ENCODE results near the gene PIGZ. TPM values are rescaled to one million over a fixed set of nuclear protein-coding genes. Genes with fewer than 3 reads are reported as not detected.

PIGZ gene
- total and polyA plus RNA-seq, 4 donors: 1.4 to 5.5 (median 2.2) TPM

DNA sequence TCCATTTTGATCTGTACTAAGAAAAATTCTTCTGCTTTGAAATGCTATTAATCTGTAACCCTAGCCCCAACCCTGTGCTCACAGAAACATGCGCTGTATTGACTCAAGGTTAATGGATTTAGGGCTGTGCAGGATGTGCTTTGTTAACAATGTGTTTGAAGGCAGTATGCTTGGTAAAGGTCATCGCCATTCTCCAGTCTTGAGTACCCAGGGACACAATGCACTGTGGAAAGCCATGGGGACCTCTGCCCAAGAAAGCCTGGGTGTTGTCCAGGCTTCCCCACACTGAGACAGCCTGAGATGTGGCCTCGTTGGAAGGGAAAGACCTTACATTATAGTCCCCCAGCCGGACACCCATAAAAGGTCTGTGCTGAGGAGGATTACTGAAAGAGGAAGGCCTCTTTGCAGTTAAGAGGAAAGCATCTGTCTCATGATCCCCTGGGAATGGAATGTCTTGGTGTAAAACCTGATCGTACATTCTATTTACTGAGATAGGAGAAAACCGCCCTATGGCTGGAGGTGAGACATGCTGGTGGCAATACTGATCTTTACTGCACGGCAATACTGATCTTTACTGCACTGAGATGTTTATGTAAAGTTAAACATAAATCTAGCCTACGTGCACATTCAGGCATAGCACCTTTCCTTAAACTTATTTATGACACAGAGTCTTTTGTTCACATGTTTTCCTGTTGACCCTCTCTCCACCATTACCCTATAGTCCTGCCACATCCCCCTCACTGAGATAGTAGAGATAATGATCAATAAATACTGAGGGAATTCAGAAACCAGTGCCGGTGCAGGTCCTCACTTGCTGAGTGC, 6.3 kb downstream of the PIGZ start:
- WGBS, 2 donors: 79 to 84% methylated on average over 9 of the region's 9 CpGs
- H3K27ac ChIP-seq (ENCODE audit: low read depth in 1 of 2, low read length in 1 of 2): no peak overlapping the region
- DNase-seq (peak in 1 of 3 donors; percentile 10), ATAC-seq (ENCODE audit: insufficient read depth, low FRiP score) (no peak)
- no peak overlapping the region for H3K9ac ChIP-seq (ENCODE audit: insufficient read depth in 1 of 2, low read length in 2 of 2)
- no peak overlapping the region for H3K4me3 ChIP-seq
- peaks cover 0 to 27% (median 27%) of the 10 kb centered on the region in 3 donors for H3K27me3 ChIP-seq (ENCODE audit: control insufficient read depth in 3 of 3, insufficient read depth in 3 of 3, low read length in 2 of 3)
- no peaks in the 10 kb centered on the region for H3K9me3 ChIP-seq (ENCODE audit: control insufficient read depth in 4 of 4, insufficient read depth in 3 of 4, low read length in 3 of 4)
- H3K36me3 ChIP-seq (ENCODE audit: control insufficient read depth in 4 of 4, insufficient read depth in 4 of 4, low read length in 4 of 4): peaks cover 0 to 5% (median 0%) of the 10 kb centered on the region in 4 donors
- H3K4me1 ChIP-seq (ENCODE audit: control insufficient read depth in 5 of 5, insufficient read depth in 5 of 5, low read length in 5 of 5): peaks cover 0 to 10% (median 2%) of the 10 kb centered on the region in 5 donors
- TF ChIP-seq, protein P1, sequence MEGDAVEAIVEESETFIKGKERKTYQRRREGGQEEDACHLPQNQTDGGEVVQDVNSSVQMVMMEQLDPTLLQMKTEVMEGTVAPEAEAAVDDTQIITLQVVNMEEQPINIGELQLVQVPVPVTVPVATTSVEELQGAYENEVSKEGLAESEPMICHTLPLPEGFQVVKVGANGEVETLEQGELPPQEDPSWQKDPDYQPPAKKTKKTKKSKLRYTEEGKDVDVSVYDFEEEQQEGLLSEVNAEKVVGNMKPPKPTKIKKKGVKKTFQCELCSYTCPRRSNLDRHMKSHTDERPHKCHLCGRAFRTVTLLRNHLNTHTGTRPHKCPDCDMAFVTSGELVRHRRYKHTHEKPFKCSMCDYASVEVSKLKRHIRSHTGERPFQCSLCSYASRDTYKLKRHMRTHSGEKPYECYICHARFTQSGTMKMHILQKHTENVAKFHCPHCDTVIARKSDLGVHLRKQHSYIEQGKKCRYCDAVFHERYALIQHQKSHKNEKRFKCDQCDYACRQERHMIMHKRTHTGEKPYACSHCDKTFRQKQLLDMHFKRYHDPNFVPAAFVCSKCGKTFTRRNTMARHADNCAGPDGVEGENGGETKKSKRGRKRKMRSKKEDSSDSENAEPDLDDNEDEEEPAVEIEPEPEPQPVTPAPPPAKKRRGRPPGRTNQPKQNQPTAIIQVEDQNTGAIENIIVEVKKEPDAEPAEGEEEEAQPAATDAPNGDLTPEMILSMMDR (IDR thresholded peaks at IDR 0.05; ENCODE audit: control extremely low read depth, extremely low read depth): no peak

DNA sequence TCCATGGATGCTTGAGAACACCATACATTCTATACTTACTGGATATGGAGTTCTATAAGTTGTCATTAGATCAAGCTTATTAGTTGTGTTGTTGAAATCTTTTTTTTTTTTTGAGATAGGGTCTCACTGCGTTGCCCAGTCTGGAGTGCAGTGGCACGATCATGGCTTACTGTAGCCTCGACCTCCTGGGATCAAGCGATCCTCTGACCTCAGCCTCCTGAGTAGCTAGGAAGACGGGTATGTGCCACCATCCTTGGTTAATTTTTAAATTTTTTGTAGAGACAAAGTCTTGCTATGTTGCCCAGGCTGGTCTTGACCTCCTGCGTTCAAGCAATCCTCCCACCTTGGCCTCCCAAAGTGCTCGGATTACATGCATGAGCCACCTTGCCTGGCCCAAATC, 13.8 kb downstream of the PIGZ start:
- Histone ChIP-seq H3K27me3 (ENCODE audit: control insufficient read depth in 3 of 3, insufficient read depth in 3 of 3, low read length in 2 of 3) (no peaks in the 10 kb centered on the region), H3K27ac (ENCODE audit: low read depth in 1 of 2, low read length in 1 of 2) (no peak overlapping the region), H3K36me3 (ENCODE audit: control insufficient read depth in 4 of 4, insufficient read depth in 4 of 4, low read length in 4 of 4) (no peaks in the 10 kb centered on the region), H3K4me1 (ENCODE audit: control insufficient read depth in 5 of 5, insufficient read depth in 5 of 5, low read length in 5 of 5) (no peaks in the 10 kb centered on the region), H3K9ac (ENCODE audit: insufficient read depth in 1 of 2, low read length in 2 of 2) (no peak overlapping the region), H3K9me3 (ENCODE audit: control insufficient read depth in 4 of 4, insufficient read depth in 3 of 4, low read length in 3 of 4) (no peaks in the 10 kb centered on the region), H3K4me3 (no peak overlapping the region)
- DNase-seq: no peak
- WGBS, 2 donors: 88 to 94% methylated on average over 7 of the region's 7 CpGs
- TF ChIP-seq, protein P1 (IDR thresholded peaks at IDR 0.05; ENCODE audit: control extremely low read depth, extremely low read depth): no peak
- no peak for ATAC-seq (ENCODE audit: insufficient read depth, low FRiP score)

DNA sequence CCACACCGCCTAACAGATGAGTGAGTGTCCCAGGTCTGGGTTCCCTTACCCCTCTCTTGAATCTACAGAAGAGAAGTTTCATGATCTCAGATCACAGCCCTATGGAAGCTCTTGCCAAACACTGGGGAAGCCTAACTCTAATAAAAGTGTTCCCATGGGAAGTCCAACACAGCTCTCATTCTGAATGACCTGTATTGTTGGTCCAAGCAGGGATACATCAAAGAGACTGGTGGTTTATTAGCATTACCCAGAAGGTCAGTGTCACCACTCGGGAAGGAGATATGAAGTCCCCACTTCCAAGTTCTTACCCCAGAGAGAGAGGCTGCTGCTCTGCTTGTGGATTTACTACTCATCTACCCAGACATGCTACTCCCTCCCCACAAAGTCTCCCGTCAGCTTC, 17.3 kb downstream of the PIGZ start:
- no peak for DNase-seq
- 88 to 97% methylated on average over 3 of the region's 3 CpGs for WGBS, 2 donors
- ATAC-seq (ENCODE audit: insufficient read depth, low FRiP score): no peak
- Histone ChIP-seq H3K27ac (ENCODE audit: low read depth in 1 of 2, low read length in 1 of 2) (no peak overlapping the region), H3K4me3 (no peak overlapping the region), H3K27me3 (ENCODE audit: control insufficient read depth in 3 of 3, insufficient read depth in 3 of 3, low read length in 2 of 3) (no peaks in the 10 kb centered on the region), H3K9me3 (ENCODE audit: control insufficient read depth in 4 of 4, insufficient read depth in 3 of 4, low read length in 3 of 4) (no peaks in the 10 kb centered on the region), H3K4me1 (ENCODE audit: control insufficient read depth in 5 of 5, insufficient read depth in 5 of 5, low read length in 5 of 5) (peaks cover 0 to 8% (median 0%) of the 10 kb centered on the region in 5 donors), H3K9ac (ENCODE audit: insufficient read depth in 1 of 2, low read length in 2 of 2) (no peak overlapping the region), H3K36me3 (ENCODE audit: control insufficient read depth in 4 of 4, insufficient read depth in 4 of 4, low read length in 4 of 4) (peaks cover 0 to 2% (median 0%) of the 10 kb centered on the region in 4 donors)
- TF ChIP-seq, protein P1 (IDR thresholded peaks at IDR 0.05; ENCODE audit: control extremely low read depth, extremely low read depth): no peak

Data from lung (tissue), 12 donors.